IPS-15b (cell line): ENCODE measurements around the gene SYT2.
"Not testable (repeated sequence)": the region's sequence is repeated elsewhere in the genome, so short reads cannot be mapped to it uniquely, and the experiment has no call there.

Experiments used
- H3K27me3 ChIP-seq: one replicate; pipeline ENCODE4 v1.6.1; 2013; ENCODE audit warnings: low read length; ENCODE audit not compliant: control insufficient read depth, insufficient read depth
- H3K36me3 ChIP-seq: one replicate; pipeline ENCODE4 v1.6.1; 2013; ENCODE audit warnings: low read length; ENCODE audit not compliant: control insufficient read depth, insufficient read depth
- H3K4me1 ChIP-seq: one replicate; pipeline ENCODE4 v1.6.1; 2013; ENCODE audit warnings: mild to moderate bottlenecking, low read length; ENCODE audit not compliant: control insufficient read depth, insufficient read depth
- H3K4me3 ChIP-seq: one replicate; pipeline ENCODE4 v1.5.1; 2013; ENCODE audit warnings: low read depth, low read length
- H3K9ac ChIP-seq: one replicate; pipeline ENCODE4 v1.6.1; 2013; ENCODE audit warnings: low read depth, mild to moderate bottlenecking, low read length
- H3K9me3 ChIP-seq: one replicate; pipeline ENCODE4 v1.6.1; 2013; ENCODE audit warnings: mild to moderate bottlenecking, low read length; ENCODE audit not compliant: control insufficient read depth, insufficient read depth

SYT2 gene

GRCh38 chr1:202540858-202541257 is 169.4 kb downstream of the SYT2 start:
- H3K4me3 ChIP-seq, H3K9ac ChIP-seq, H3K27me3 ChIP-seq, H3K9me3 ChIP-seq, H3K36me3 ChIP-seq: not testable (repeated sequence)
- peaks cover 16% of the 10 kb centered on the region for H3K4me1 ChIP-seq
